SK-MEL-5 (cell line): ENCODE results near the gene ZZZ3. TPM values are rescaled to one million over a fixed set of nuclear protein-coding genes. Genes with fewer than 3 reads are reported as not detected.
"Not testable (repeated sequence)": the region's sequence is repeated elsewhere in the genome, so short reads cannot be mapped to it uniquely, and the experiment has no call there.

Source experiments
- DNase-seq: peaks from one replicate; pipeline ENCODE4 v3.0.0-alpha.2; 2016; ENCODE audit warnings: low read depth, low spot score
- in situ Hi-C: cut with HindIII; loops from 2 replicates; pipeline ENCODE4 v1.10.0; 2016; ENCODE audit warnings: low sequenced_read_pairs, high pct_unique_total_duplicates, low pct_unique_long_range_greater_than_20kb
- polyA plus RNA-seq, 2 experiments: library from polyadenylated mRNA; depleted of rRNA; stranded (reverse); fragments of >200 nt; gene quantifications; 2 replicates each; pipeline ENCODE4 v1.2.3, GENCODE V29; 2015
- total RNA-seq: library from RNA; depleted of rRNA; stranded (reverse); fragments of >200 nt; shearing (Covaris generic); gene quantifications from 2 replicates; pipeline ENCODE4 v1.2.3, GENCODE V29; 2014; rRNA removed

ZZZ3 gene
- 100 and 105 TPM in 2 replicates for total RNA-seq
- 25.5 and 42.2 TPM in 2 replicates for polyA plus RNA-seq (2015; cell fraction: cytosol; rRNA removed)
- polyA plus RNA-seq (2015; cell fraction: nucleus; rRNA removed), result 58.1 and 61.3 TPM in 2 replicates

DNA sequence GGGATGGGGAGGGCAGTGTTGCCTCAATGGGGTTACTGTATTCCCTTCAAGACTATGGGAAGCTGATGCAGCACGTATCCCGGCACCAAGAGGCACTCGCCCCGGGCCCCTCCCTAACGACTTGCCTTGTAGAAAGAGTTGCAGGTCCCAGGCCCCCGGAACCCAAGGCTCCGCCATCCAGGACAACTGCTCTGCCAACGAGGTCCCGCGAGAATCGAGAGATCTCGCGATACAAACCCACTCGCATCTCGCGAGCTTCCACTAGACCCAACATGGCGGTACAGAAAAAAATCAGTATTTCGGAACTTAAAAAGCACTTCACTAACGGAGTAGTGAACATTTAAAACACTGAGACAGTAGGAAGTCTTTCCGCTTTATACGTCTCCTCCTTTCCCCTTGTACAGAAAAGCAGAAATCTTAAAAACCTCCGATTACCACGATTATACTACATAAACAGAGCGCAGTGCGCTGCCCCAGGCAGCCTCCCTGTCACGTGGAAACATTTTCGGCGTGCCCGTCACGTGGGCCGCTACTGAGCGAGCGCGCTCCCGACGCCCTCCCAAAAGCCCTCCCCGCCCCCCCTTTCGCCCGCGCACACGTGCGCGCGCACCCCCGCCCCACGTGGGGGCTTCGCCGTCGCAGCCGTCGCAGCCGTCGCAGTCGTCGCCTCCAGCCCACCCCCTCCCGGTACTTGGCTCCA lies at the start of gene ZZZ3:
ZZZ3 (minus strand) TSS at position 199 of the 700 bp plus-strand sequence. CDS start 49,304 bp downstream, outside the sequence.
- DNase-seq, result peak; percentile 94
- in situ Hi-C loops, result no loop called here

DNA sequence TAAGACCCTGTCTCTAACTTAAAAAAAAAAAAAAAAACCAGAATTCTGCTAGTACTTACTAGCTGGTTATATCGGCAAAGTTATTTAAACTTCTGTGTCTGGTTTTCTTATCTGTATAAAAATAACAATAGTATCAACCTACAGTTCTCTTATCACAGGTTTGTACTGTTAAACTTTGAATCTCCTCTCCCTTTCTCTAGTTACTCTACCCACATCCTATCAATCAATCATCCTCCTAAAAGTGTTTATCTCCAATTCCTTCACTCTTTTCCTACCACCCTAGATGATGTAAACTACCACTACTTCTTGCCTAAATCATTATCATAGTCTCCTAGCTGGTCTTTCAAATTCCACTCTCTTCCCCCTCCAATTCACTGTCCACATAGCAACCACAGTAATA lies 49.6 kb upstream of the ZZZ3 start:
- in situ Hi-C loops, result no loop called here
- no peak for DNase-seq

DNA sequence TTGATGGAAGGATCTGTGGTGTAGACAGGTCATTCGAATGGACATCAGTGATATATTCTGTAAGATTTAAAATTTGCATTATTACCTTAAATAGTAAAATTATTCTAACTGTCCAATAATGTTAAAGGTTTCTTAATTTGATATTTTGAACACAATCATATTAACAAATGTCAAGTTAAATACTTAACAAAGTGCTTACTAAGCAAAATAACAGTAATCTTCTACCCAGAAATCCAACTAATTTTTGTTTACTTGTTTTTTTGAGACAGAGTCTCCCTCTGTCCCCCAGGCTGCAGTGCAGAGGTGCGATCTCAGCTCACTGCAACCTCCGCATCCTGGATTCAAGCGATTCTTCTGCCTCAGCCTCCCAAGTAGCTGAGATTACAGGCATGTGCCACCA lies 43.2 kb upstream of the ZZZ3 start:
- in situ Hi-C loops, result no loop called here
- no peak for DNase-seq

DNA sequence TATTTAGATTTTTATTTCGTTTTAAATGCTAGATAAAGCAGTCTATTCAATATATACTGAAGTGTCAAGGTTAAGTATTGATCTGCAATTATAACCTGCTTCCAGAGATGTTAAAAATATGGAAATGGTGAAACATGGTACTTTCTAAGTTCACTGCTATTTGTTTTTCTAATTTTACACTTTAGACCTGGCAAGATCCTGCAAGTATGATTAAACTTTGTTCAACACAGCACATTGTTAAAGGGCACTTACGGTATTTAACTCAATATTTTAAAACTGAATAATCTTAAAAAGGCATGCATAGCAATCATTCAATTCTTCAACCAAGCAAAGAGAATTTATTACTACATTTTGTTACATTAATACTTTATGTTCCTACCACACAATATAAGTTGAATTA lies 35.7 kb upstream of the ZZZ3 start:
- no peak for DNase-seq
- in situ Hi-C loops, result no loop called here

DNA sequence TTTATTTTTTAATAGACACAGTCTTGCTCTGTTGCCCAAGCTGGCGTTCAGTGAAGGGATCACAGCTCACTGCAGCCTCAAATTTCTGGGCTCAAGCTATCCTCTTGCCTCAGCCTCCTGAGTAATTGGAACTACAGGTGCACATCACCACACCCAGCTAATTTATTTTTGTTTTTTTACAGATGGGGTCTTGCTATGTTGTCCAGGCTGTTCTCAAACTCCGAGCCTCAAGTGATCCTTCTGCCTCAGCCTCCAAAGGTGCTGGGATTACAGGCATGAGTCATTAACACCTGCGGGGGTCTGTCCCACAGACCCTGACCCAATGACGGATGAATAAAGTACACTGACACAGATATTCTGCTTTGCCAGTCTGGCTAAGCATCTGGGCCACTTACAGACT lies 33.6 kb upstream of the ZZZ3 start:
- in situ Hi-C loops, result no loop called here
- DNase-seq, result no peak

DNA sequence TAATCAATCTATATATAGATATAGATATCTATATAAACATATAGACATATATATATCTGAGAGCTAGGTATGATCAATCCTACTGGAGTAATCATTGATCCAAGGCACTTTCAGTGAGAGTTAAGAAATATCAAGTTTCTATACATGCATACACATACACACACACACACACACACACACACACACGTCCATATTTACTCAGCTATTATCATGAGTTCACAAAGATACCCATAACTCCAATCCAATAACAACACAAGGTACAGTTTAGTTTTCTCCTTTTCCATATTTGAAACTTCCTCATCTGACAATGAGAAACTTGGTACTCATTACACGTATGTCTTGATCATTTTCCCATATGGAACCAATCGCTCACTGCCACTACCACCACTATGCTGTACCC lies 27.3 kb upstream of the ZZZ3 start:
- in situ Hi-C loops, result no loop called here
- no peak for DNase-seq

DNA sequence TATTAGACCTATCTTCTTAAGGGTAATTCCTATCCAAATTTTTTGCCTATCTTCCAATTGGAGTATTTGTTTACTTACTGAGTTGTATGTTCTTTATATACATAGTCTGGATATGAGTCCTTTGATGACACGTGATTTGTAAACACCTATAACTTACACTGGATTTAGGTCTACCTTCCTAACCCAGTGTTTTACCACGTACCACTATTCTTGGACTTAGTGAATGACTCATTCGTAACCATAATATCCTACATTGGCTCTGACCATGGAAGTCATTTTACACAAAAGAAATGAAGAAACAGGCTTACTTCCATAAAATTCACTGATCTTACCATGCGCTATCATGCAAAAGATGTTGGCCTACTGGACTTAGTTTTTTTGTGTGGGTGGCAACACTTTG lies 23.9 kb upstream of the ZZZ3 start:
- DNase-seq, result no peak
- in situ Hi-C loops, result no loop called here

DNA sequence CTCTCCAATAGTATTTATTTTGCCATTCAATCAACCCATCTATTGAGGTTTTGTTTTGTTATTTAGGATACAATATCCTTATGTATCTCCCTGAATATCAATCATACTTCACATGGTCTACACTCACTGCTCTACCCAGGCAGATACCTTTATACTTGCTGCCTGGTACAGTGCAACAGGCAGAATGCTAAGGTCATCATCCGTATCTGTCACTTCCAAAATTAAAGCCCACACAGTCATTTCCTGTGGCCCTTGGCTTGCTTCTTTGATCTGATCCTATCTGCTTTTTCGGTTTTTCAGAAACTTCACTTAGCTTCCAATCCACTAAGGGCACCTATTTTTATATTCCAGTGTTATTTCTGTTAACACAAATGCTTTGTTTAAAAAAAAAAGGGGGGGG lies 22.3 kb upstream of the ZZZ3 start:
- no peak for DNase-seq

DNA sequence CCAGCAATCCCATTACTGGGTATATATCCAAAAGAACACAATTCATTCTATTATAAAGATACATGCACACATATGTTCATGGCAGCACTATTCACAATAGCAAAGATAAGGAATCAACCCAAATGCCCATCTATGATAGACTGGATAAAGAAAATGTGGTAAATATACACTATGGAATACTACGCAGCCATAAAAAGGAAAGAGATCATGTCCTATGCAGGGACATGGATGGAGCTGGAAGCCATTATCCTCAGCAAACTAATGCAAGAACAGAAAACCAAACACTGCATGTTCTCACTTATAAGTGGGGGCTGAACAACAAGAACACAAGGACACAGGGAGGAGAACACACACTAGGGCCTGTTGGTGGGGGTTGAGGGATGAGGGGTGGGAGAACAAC lies 17.2 kb upstream of the ZZZ3 start:
- in situ Hi-C loops, DNase-seq: not testable (repeated sequence)

More for the DNA sequence above, 22.3 kb upstream of the ZZZ3 start:
- in situ Hi-C loops, result no loop called here

DNA sequence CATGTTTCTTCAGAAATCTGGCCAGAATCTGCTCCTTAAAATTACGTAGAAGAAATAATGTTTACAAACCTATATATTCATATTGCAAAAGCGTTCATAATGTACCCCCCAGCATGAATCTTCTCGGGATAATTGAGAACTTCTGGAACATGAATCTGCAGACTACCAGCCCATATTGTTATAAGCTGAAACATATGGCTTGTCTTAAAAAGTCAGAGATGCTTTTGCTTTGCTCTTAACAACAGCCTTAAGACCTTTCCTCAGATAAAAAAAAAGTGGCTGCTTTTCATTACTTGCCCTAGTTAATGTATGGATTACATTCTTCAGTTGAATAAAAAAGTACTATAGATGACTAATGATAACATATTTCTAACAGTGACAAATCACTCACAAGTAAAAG lies 15.0 kb upstream of the ZZZ3 start:
- DNase-seq, result no peak
- in situ Hi-C loops, result no loop called here

DNA sequence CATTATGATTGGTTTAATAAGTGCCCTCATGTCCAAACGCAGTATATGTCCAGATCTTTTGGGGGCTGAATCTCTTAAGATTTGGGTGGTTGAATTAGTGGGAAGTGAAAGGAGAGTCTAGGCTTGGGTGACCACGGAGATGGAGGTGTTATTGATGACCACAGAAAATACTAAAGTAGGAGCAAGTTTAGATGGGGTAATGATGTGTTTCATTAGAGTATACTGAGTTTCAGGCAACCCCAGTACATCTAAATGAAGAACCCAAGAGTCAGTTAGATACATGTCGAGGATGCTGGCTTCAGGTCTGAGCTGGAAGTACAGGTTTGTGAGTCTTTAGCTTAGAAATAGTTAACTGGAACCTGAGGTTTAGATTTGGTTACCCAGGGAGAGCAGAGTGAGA lies 6.5 kb upstream of the ZZZ3 start:
- in situ Hi-C loops, result no loop called here
- DNase-seq, result no peak

DNA sequence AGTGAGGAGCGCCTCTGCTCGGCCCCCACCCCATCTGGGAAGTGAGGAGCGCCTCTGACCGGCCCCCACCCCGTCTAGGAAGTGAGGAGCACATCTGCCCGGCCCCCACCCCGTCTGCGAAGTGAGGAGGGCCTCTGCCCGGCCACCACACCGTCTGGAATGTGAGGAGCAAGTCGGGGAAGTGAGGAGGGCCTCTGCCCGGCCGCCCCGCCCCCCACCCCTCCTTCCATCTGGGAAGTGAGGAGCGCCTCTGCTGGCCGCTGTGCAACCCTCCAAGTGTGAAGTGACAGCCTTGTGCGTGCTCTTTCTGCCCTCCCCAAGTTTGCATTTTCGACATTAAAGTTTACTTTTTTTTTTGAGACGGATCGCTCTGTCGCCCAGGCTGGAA lies 5.1 kb upstream of the ZZZ3 start:
- in situ Hi-C loops, result no loop called here
- no peak for DNase-seq

DNA sequence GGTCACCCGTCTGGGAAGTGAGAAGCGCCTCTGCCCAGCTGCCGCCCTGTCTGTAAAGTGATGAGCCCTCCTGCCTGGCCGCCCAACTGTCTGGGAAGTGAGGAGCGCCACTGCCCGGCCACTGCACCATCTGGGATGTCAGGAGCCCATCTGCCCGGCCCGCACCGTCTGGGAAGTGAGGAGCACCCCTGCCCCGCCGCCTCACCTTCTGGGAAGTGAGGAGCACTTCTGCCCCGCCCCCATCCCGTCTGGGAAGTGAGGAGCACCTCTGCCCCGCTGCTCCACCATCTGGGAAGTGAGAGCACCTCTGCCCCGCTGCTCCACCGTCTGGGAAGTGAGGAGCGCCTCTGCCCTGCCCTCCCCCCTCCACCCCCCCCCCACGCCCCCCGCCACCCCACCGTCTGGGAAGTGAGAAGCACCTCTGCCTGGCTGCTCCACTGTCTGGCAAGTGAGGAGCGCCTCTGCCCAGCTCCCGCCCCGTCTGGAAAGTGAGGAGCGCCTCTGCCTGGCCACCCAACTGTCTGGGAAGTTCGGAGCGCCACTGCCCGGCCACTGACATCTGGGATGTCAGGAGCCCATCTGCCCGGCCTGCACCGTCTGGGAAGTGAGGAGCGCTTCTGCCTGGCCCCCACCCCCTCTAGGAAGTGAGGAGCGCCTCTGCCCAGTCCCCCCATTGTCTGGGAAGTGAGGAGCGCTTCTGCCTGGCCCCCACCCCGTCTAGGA lies 4.5 kb upstream of the ZZZ3 start:
- DNase-seq, result no peak
- in situ Hi-C loops, result no loop called here

DNA sequence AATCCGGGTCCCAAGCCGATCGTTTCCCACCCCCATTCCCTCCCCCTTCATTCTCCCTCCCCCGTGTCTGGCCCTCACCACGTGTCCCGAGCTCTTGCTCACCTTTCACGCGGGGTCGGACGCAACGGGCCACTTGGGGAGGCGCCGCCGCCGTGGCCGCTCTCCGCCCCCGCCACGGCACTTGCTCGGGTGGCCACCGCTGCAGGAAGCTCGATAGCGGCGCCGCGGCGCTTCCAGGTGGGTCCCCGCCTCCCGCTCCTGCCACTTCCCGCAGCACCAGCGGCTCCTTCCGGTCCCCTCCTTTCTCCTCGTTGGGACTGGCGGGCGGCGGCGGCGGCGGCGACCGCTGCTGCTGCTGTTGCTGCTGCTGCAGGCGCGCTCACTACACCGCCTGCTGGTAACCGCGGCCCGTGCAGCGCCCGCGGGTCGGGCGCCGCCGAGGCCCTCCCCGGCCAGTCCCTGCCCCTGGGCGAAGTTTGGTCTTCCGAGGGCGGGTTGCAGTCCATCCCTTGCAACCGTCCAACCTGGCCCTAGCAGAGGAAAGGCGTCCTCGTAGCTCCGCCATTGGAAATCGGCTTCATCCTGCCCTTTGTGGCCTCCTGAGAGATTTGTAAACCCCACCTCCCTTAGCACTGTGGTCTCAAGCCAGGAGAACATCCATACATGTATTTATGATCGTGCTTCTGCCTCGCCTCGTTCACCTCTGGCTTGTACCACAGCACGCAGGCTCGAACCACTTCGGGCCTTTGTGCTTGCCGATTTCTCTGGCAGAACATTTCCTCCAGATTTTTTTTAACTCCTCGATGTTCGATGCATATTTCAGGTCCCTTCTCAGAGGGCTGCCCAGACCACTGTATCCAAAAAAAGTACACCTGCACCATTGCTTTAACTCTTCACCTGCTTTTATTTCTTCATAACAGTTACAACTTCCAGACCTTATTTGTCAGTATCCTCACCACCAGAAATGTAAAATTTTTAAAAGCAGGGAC lies 996 bp upstream of the ZZZ3 start:
- in situ Hi-C loops, result no loop called here
- peak; percentile 90 for DNase-seq

DNA sequence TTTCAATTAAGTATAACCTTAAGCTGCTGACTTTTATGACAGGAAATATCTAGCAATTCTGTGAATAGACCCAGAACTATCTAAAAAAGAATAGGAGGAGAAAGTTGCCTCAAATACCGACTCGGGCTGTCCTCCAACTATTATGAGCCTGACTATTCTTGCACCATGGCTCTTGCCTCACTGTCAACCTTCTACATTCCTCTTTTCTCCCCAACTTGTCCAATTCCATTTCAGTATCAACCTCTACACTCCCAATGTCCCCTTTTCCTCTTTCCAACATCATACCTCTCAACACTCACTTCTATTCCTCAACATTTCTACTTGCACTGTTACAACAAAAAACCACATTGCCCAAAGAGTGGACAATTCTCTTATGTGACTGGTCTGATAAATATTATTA lies 2.3 kb downstream of the ZZZ3 start:
- DNase-seq, result no peak
- in situ Hi-C loops, result no loop called here

DNA sequence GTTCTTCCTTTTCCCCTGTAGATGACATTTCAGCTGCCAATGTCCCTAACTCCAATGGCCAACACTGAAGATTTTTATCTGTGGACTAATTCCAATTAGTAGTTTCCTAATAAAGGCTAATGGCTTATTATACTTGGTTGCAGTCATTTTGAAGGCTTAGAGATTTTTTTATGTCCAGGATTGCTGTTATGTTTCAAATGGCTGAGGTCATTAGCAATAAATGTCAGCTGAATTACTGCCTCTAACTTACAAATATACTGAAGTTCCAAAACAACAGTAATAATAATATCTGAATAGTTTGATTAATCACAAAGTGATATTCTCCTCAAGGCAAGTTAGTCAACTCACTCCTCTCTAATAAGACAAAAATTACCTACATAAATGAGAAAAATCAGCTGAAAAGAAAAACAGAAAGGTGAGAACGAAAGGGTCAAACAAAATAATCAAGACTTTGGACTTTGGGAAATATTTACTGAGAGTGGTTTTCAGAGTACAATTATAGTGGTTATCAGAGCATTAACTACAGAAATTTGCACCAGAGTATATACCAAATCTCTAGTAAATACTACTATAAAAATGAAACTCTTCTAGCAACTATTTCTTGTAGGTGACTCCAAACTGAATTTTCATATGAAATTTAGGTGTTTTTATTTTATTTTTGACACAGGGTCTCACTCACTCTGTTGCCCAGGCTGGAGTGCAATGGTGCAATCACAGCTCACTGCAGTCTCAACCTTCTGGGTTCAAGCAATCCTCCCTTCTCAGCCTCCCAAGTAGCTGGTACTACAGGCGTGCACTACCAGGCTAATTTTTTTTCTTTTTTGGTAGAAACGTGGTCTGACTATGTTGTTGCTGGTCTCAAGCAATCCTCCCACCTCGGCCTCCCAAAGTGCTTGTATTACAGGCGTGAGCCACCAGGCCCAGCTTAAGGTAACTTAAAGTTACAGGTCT lies 3.5 kb downstream of the ZZZ3 start:
- no peak for DNase-seq
- in situ Hi-C loops, result no loop called here

DNA sequence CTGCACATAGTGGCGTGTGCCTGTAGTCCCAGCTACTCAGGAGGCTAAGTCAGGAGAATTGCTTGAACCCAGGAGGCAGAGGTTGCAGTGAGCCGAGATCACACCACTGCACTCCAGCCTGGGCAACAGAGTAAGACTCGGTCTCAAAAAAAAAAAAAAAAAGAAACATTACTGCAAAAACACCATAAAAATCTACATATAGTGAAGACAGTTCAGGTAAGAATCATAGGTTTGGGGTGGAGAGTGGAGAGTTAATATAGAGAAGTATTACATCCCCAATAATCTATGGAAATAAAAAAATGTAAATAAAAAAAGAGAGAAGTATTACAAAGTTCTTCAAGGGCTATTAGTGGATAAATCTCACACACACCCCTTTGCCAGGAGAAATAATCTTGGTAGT lies 7.7 kb downstream of the ZZZ3 start:
- DNase-seq, in situ Hi-C loops: not testable (repeated sequence)
